Measurements from ENCODE around the gene AKAP6. TPM values are rescaled to one million over a fixed set of nuclear protein-coding genes. Genes with fewer than 3 reads are reported as not detected.

Gene AKAP6
- total RNA-seq, 1 experiment from 2014 or later, result 1.9 TPM

DNA sequence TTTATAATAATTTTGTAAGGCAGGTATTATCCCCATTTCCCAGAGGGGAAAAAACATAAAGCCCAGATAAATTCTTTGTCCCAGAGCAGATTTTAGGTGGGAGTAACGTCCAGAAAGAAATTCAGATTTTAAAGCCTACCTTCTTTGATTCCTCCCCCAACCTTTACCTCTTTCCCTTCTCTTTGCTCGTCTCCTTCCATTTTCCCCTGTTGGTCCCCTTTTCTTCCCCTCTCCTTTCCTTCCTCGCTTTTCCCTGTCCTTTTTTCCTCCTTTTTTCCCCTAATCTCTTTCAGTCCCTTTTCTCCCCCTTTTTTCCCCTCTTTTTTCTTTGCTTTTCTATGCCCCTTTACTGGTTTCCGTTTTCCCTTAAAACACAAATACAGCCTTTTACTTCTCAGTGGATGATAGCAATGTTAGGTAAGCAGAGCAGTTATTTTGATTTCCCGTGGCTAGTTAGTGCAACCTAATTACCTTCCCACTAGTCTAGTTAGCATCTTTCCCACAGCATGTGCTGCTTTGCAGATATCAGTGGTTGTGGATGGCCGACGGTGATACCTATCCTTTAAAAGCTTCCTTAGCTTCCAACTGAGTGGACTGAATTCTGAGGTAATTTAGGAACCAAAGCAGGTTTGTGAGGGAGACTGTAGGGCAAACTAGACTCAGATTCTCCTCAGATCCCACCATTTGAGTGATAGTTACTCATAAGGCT, 10.9 kb upstream of the AKAP6 start (continued):
- TF ChIP-seq ZFX (IDR thresholded peaks at IDR 0.05) (no peak), EGR1 (IDR thresholded peaks at IDR 0.05; ENCODE audit: low read depth) (no peak)

DNA sequence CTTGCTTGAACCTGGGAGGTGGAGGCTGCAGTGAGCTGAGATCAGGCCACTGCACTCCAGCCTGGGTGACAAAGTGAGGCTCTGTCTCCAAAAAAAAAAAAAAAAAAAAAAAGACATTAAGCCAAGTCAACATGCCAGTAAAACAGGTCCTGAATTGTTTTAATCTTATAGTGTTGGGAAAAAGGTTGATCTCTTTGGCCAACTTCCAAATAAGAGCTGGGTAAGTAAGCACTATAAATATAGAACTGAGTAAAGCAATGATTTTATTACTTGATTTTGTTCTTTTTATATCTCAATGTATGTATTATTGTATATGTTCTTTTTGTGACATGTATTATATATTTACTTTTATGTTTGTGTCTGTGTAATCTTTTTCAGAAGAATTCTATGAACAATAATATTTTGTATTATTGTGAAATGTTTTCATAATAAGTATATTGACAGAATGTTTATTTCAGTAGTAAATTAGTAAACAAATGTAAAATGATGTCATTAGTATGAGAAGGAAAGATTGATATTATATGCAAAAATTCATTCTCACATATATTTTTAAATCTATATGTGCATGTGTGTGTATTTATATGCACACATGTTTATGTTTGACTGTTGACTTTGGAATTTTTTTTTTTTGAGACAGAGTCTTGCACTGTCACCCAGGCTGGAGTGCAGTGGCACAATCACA, 9.6 kb upstream of the AKAP6 start:
- intact Hi-C loops (cut with micrococcal nuclease), result no loop called here
- ATAC-seq, result no peak
- TF ChIP-seq ELF1 (IDR thresholded peaks at IDR 0.05; ENCODE audit: borderline replicate concordance, low read depth), result no peak
- no peak for TF ChIP-seq SIN3A (IDR thresholded peaks at IDR 0.05; ENCODE audit: low read depth)
- TF ChIP-seq, protein P1, sequence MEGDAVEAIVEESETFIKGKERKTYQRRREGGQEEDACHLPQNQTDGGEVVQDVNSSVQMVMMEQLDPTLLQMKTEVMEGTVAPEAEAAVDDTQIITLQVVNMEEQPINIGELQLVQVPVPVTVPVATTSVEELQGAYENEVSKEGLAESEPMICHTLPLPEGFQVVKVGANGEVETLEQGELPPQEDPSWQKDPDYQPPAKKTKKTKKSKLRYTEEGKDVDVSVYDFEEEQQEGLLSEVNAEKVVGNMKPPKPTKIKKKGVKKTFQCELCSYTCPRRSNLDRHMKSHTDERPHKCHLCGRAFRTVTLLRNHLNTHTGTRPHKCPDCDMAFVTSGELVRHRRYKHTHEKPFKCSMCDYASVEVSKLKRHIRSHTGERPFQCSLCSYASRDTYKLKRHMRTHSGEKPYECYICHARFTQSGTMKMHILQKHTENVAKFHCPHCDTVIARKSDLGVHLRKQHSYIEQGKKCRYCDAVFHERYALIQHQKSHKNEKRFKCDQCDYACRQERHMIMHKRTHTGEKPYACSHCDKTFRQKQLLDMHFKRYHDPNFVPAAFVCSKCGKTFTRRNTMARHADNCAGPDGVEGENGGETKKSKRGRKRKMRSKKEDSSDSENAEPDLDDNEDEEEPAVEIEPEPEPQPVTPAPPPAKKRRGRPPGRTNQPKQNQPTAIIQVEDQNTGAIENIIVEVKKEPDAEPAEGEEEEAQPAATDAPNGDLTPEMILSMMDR (IDR thresholded peaks at IDR 0.05 in 2 of 3, conservative IDR thresholded peaks at IDR 0.05 in 1 of 3; ENCODE audit: borderline replicate concordance in 1 of 3, insufficient read depth in 1 of 3, low read depth in 2 of 3, low read length in 2 of 3), result no peak
- no peak for TF ChIP-seq POLR2A (IDR thresholded peaks at IDR 0.05; ENCODE audit: borderline replicate concordance, extremely low read depth, insufficient read depth, insufficient read length)
- no peak for TF ChIP-seq TCF7L2 (IDR thresholded peaks at IDR 0.05; ENCODE audit: borderline replicate concordance, extremely low read depth, insufficient read depth, insufficient read length)
- TF ChIP-seq, protein P2, sequence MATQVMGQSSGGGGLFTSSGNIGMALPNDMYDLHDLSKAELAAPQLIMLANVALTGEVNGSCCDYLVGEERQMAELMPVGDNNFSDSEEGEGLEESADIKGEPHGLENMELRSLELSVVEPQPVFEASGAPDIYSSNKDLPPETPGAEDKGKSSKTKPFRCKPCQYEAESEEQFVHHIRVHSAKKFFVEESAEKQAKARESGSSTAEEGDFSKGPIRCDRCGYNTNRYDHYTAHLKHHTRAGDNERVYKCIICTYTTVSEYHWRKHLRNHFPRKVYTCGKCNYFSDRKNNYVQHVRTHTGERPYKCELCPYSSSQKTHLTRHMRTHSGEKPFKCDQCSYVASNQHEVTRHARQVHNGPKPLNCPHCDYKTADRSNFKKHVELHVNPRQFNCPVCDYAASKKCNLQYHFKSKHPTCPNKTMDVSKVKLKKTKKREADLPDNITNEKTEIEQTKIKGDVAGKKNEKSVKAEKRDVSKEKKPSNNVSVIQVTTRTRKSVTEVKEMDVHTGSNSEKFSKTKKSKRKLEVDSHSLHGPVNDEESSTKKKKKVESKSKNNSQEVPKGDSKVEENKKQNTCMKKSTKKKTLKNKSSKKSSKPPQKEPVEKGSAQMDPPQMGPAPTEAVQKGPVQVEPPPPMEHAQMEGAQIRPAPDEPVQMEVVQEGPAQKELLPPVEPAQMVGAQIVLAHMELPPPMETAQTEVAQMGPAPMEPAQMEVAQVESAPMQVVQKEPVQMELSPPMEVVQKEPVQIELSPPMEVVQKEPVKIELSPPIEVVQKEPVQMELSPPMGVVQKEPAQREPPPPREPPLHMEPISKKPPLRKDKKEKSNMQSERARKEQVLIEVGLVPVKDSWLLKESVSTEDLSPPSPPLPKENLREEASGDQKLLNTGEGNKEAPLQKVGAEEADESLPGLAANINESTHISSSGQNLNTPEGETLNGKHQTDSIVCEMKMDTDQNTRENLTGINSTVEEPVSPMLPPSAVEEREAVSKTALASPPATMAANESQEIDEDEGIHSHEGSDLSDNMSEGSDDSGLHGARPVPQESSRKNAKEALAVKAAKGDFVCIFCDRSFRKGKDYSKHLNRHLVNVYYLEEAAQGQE (IDR thresholded peaks at IDR 0.05; ENCODE audit: low read depth), result no peak
- no peak for TF ChIP-seq EGR1 (IDR thresholded peaks at IDR 0.05; ENCODE audit: low read depth)
- TF ChIP-seq FOSL1 (IDR thresholded peaks at IDR 0.05; ENCODE audit: low read depth), result no peak
- no peak for TF ChIP-seq ZFX (IDR thresholded peaks at IDR 0.05)
- TF ChIP-seq SRF (IDR thresholded peaks at IDR 0.05; ENCODE audit: low read depth), result no peak
- no peak for TF ChIP-seq EZH2phosphoT487 (IDR thresholded peaks at IDR 0.05; ENCODE audit: borderline replicate concordance)
- no peak for TF ChIP-seq CEBPB (IDR thresholded peaks at IDR 0.05; ENCODE audit: low read depth)
- TF ChIP-seq SP1 (IDR thresholded peaks at IDR 0.05; ENCODE audit: low read depth), result no peak
- TF ChIP-seq, protein P3, sequence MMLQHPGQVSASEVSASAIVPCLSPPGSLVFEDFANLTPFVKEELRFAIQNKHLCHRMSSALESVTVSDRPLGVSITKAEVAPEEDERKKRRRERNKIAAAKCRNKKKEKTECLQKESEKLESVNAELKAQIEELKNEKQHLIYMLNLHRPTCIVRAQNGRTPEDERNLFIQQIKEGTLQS (IDR thresholded peaks at IDR 0.05), result no peak
- no peak for TF ChIP-seq CBX3 (IDR thresholded peaks at IDR 0.05; ENCODE audit: low read depth)
- TF ChIP-seq, protein P4, sequence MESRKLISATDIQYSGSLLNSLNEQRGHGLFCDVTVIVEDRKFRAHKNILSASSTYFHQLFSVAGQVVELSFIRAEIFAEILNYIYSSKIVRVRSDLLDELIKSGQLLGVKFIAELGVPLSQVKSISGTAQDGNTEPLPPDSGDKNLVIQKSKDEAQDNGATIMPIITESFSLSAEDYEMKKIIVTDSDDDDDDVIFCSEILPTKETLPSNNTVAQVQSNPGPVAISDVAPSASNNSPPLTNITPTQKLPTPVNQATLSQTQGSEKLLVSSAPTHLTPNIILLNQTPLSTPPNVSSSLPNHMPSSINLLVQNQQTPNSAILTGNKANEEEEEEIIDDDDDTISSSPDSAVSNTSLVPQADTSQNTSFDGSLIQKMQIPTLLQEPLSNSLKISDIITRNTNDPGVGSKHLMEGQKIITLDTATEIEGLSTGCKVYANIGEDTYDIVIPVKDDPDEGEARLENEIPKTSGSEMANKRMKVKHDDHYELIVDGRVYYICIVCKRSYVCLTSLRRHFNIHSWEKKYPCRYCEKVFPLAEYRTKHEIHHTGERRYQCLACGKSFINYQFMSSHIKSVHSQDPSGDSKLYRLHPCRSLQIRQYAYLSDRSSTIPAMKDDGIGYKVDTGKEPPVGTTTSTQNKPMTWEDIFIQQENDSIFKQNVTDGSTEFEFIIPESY (IDR thresholded peaks at IDR 0.05; ENCODE audit: extremely low read depth, insufficient replicate concordance, low read length), result no peak
- TF ChIP-seq, protein P5, sequence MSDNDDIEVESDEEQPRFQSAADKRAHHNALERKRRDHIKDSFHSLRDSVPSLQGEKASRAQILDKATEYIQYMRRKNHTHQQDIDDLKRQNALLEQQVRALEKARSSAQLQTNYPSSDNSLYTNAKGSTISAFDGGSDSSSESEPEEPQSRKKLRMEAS (IDR thresholded peaks at IDR 0.05), result no peak

More for the DNA sequence above, 9.6 kb upstream of the AKAP6 start:
- H3K9me3 ChIP-seq (ENCODE audit: control insufficient read depth in 1 of 2, insufficient read depth in 1 of 2, low read depth in 1 of 2, low read length in 2 of 2), result no peaks in the 10 kb centered on the region
- H3K36me3 ChIP-seq (ENCODE audit: control insufficient read depth in 1 of 2, insufficient read depth in 2 of 2, low read length in 2 of 2), result no peaks in the 10 kb centered on the region
- no peak overlapping the region for H3K4me3 ChIP-seq (replicated peaks in 1 of 2; ENCODE audit: low read depth in 1 of 2, low read length in 2 of 2)
- no peaks in the 10 kb centered on the region for H3K4me1 ChIP-seq (ENCODE audit: control insufficient read depth in 1 of 2, insufficient read depth in 2 of 2, low read length in 2 of 2)
- H3K79me2 ChIP-seq (ENCODE audit: insufficient read depth, low read length), result no peaks in the 10 kb centered on the region
- no peak overlapping the region for H3K4me2 ChIP-seq (ENCODE audit: low read length)
- no peaks in the 10 kb centered on the region for H3K27me3 ChIP-seq (ENCODE audit: insufficient read depth, low read length)
- POLR2A ChIA-PET, result no interaction called here
- H3K27ac ChIP-seq (ENCODE audit: low read depth, low read length), result no peak overlapping the region
- no peak overlapping the region for H3K9ac ChIP-seq (ENCODE audit: low read length)
- no peaks in the 10 kb centered on the region for H3K9me2 ChIP-seq (ENCODE audit: insufficient read depth)
- H4K20me1 ChIP-seq (ENCODE audit: insufficient read depth), result no peaks in the 10 kb centered on the region
- no peak for DNase-seq (ENCODE audit: low read depth, low spot score)
- no peak overlapping the region for H2AFZ ChIP-seq (ENCODE audit: low read depth, low read length, poor library complexity, severe bottlenecking)
- CTCF ChIA-PET, result no interaction called here
- no TSS peak for BruUV-seq (replicated peaks)
- RAD21 ChIA-PET (ENCODE audit: low non-redundant PET in 1 of 2, low total read pairs in 2 of 2, uncharacterized antibody in 2 of 2, unreplicated experiment in 2 of 2), result no interaction called here
